ENCODE results near the gene CELF5.
"Not testable (repeated sequence)": the region's sequence is repeated elsewhere in the genome, so short reads cannot be mapped to it uniquely, and the experiment has no call there.

Gene CELF5

DNA sequence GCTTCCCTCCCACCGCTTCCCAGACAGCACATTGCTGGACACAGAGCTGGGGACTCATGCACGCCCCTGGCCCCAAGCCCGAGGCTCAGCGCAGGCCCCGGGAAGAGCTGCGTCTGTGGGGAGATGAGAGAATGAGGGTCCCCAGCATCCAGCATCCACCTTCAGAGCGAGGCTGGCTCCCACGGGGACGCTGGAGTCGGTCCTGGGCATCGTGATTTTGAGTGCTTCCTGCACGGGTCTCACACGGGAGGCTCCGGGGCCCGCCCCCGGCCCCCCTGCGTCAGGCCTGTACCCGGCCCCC, 34.0 kb upstream of the CELF5 start:
- TF ChIP-seq, protein P1, sequence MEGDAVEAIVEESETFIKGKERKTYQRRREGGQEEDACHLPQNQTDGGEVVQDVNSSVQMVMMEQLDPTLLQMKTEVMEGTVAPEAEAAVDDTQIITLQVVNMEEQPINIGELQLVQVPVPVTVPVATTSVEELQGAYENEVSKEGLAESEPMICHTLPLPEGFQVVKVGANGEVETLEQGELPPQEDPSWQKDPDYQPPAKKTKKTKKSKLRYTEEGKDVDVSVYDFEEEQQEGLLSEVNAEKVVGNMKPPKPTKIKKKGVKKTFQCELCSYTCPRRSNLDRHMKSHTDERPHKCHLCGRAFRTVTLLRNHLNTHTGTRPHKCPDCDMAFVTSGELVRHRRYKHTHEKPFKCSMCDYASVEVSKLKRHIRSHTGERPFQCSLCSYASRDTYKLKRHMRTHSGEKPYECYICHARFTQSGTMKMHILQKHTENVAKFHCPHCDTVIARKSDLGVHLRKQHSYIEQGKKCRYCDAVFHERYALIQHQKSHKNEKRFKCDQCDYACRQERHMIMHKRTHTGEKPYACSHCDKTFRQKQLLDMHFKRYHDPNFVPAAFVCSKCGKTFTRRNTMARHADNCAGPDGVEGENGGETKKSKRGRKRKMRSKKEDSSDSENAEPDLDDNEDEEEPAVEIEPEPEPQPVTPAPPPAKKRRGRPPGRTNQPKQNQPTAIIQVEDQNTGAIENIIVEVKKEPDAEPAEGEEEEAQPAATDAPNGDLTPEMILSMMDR (IDR thresholded peaks at IDR 0.05; ENCODE audit: low read length): no peak
- no peak for TF ChIP-seq EZH2 (IDR thresholded peaks at IDR 0.05; ENCODE audit: borderline replicate concordance, low read length)
- Histone ChIP-seq H3K9me3 (ENCODE audit: low read length) (no peaks in the 10 kb centered on the region), H3K9me2 (ENCODE audit: low read depth, low read length) (no peaks in the 10 kb centered on the region), H3K79me2 (ENCODE audit: insufficient read depth, low read length) (peaks cover 36% of the 10 kb centered on the region), H3K36me3 (ENCODE audit: insufficient read depth, low read length) (peaks cover 33% of the 10 kb centered on the region), H3K4me3 (ENCODE audit: low read depth, low read length, poor library complexity, severe bottlenecking) (no peak overlapping the region), H3F3A (ENCODE audit: insufficient read depth, low read length) (no peaks in the 10 kb centered on the region), H3K4me2 (ENCODE audit: low read length) (no peak overlapping the region), H3K27ac (ENCODE audit: low read depth, low read length, poor library complexity, severe bottlenecking) (no peak overlapping the region), H3K27me3 (ENCODE audit: insufficient read depth, low read length) (no peaks in the 10 kb centered on the region), H4K20me1 (ENCODE audit: insufficient read depth, low read length) (no peaks in the 10 kb centered on the region), H3K4me1 (ENCODE audit: insufficient read depth, low read length, severe bottlenecking) (peaks cover 17% of the 10 kb centered on the region), H2AFZ (ENCODE audit: low read length) (no peak overlapping the region), H3K9ac (ENCODE audit: low read length) (no peak overlapping the region)

DNA sequence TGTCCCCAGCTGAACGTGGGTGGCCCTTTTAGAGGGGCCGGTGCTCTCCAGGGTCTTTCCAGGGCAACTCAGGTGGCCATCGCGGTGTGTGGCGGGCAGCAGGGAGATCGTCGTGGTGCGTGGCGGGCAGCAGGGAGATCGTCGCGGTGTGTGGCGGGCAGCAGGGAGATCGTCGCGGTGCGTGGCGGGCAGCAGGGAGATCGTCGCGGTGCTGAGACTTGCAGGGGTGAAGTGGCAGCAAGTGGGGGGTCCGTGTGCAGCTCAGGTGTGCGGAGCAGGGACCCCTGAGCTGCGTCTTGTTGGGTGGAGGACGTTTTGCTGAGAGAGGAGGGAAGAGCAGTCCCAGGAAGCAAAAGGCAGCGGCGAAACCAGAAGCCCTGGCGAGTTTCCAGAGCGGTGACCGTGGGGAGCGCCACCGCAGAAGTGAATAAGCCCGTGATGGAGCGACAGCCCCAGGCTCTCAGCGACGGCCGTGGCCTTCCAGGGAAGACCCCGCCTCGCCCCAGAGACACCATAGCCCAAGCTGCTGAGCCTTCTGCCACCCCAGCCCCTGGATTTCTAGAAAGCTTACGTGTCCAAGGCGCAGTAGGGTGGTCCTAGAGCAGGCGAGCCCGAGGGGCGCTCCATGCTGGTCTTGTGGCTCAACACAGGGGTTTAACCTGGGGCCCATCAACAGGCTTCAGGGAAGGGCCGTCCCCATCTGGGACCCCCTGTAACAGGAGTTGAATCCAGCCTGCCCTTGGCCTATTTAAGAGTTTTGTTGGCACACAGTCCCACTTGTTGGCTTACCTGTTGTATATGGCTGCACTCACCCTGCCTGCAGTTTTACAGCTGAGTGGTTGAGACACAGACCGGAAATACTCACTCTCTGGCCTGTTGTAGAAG, 33.3 kb upstream of the CELF5 start:
- H3K9me3 ChIP-seq (ENCODE audit: low read length): no peaks in the 10 kb centered on the region
- H3K36me3 ChIP-seq (ENCODE audit: insufficient read depth, low read length): peaks cover 40% of the 10 kb centered on the region
- no peaks in the 10 kb centered on the region for H3F3A ChIP-seq (ENCODE audit: insufficient read depth, low read length)
- H3K27ac ChIP-seq (ENCODE audit: low read depth, low read length, poor library complexity, severe bottlenecking): no peak overlapping the region
- peaks cover 33% of the 10 kb centered on the region for H3K79me2 ChIP-seq (ENCODE audit: insufficient read depth, low read length)
- H4K20me1 ChIP-seq (ENCODE audit: insufficient read depth, low read length): no peaks in the 10 kb centered on the region
- TF ChIP-seq, protein P1 (IDR thresholded peaks at IDR 0.05; ENCODE audit: low read length): no peak
- TF ChIP-seq EZH2 (IDR thresholded peaks at IDR 0.05; ENCODE audit: borderline replicate concordance, low read length): no peak
- no peaks in the 10 kb centered on the region for H3K27me3 ChIP-seq (ENCODE audit: insufficient read depth, low read length)
- no peak overlapping the region for H3K4me3 ChIP-seq (ENCODE audit: low read depth, low read length, poor library complexity, severe bottlenecking)
- H3K4me1 ChIP-seq (ENCODE audit: insufficient read depth, low read length, severe bottlenecking): peaks cover 17% of the 10 kb centered on the region
- no peak overlapping the region for H3K9ac ChIP-seq (ENCODE audit: low read length)
- no peak overlapping the region for H3K4me2 ChIP-seq (ENCODE audit: low read length)
- no peaks in the 10 kb centered on the region for H3K9me2 ChIP-seq (ENCODE audit: low read depth, low read length)
- no peak overlapping the region for H2AFZ ChIP-seq (ENCODE audit: low read length)

DNA sequence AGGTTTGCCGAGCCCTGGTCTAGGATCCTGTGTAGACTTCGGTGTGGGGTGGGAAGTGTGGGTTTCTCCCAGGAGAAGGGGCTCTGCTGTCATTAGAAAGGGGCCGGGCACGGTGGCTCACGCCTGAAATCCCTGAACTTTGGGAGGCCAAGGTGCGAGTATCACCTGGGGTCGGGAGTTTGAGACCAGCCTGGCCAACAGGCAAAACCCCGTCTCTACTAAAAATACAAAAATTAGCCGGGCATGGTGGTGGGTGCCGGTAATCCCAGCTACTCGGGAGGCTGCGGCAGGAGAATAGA, 32.7 kb upstream of the CELF5 start:
- not testable (repeated sequence) for H3K9me3 ChIP-seq (ENCODE audit: low read length); H3F3A ChIP-seq (ENCODE audit: insufficient read depth, low read length); H3K27ac ChIP-seq (ENCODE audit: low read depth, low read length, poor library complexity, severe bottlenecking); H3K9ac ChIP-seq (ENCODE audit: low read length); H2AFZ ChIP-seq (ENCODE audit: low read length); H3K4me3 ChIP-seq (ENCODE audit: low read depth, low read length, poor library complexity, severe bottlenecking); H3K9me2 ChIP-seq (ENCODE audit: low read depth, low read length); H3K4me2 ChIP-seq (ENCODE audit: low read length); H3K27me3 ChIP-seq (ENCODE audit: insufficient read depth, low read length); H4K20me1 ChIP-seq (ENCODE audit: insufficient read depth, low read length)
- Histone ChIP-seq H3K79me2 (ENCODE audit: insufficient read depth, low read length) (peaks cover 27% of the 10 kb centered on the region), H3K36me3 (ENCODE audit: insufficient read depth, low read length) (peaks cover 46% of the 10 kb centered on the region), H3K4me1 (ENCODE audit: insufficient read depth, low read length, severe bottlenecking) (peaks cover 13% of the 10 kb centered on the region)

DNA sequence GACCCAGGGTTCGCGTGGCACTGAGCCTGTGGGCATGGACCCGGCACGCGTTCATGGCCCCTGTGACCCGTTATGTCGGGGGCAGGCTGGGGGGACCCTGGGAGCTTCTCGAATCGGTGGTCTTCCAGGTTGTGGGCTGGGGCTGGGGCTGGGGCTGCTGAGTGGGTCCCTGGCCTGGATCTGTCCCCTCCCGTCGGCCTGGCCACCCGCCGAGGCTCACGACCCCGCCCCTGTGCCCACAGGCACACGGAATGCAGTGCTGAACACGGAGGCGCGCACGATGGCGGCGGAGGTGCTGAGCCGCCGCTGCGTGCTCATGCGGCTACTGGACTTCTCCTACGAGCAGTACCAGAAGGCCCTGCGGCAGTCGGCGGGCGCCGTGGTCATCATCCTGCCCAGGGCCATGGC, 32.2 kb upstream of the CELF5 start:
- Histone ChIP-seq H4K20me1 (ENCODE audit: insufficient read depth, low read length) (no peaks in the 10 kb centered on the region), H3K9me2 (ENCODE audit: low read depth, low read length) (no peaks in the 10 kb centered on the region), H3F3A (ENCODE audit: insufficient read depth, low read length) (no peaks in the 10 kb centered on the region), H3K4me1 (ENCODE audit: insufficient read depth, low read length, severe bottlenecking) (peaks cover 8% of the 10 kb centered on the region), H3K27me3 (ENCODE audit: insufficient read depth, low read length) (no peaks in the 10 kb centered on the region), H3K79me2 (ENCODE audit: insufficient read depth, low read length) (peaks cover 22% of the 10 kb centered on the region), H3K9me3 (ENCODE audit: low read length) (no peaks in the 10 kb centered on the region), H3K4me2 (ENCODE audit: low read length) (no peak overlapping the region), H3K9ac (ENCODE audit: low read length) (no peak overlapping the region), H3K4me3 (ENCODE audit: low read depth, low read length, poor library complexity, severe bottlenecking) (no peak overlapping the region), H3K27ac (ENCODE audit: low read depth, low read length, poor library complexity, severe bottlenecking) (no peak overlapping the region), H3K36me3 (ENCODE audit: insufficient read depth, low read length) (peaks cover 50% of the 10 kb centered on the region), H2AFZ (ENCODE audit: low read length) (no peak overlapping the region)
- TF ChIP-seq, protein P1 (IDR thresholded peaks at IDR 0.05; ENCODE audit: low read length): no peak
- no peak for TF ChIP-seq EZH2 (IDR thresholded peaks at IDR 0.05; ENCODE audit: borderline replicate concordance, low read length)
